HCT116 (cell line): ENCODE data around the gene KIFAP3. TPM values are rescaled to one million over a fixed set of nuclear protein-coding genes. Genes with fewer than 3 reads are reported as not detected.

Experiments
- ATAC-seq: fragments of 200-7000 bp; cut with Tn5 transposase; 2 replicates; pipeline ENCODE4 v1.9.1; 2020; ENCODE audit warnings: mild to moderate bottlenecking, moderate library complexity
- BruUV-seq: library from RNA; stranded (reverse); fragments of 400-500 nt; replicated peaks from 2 replicates; lab custom pipeline; 2021; lab: Mats Ljungman, UMichigan
- CTCF ChIA-PET: fragments of 300-600 bp; sonication (Branson Sonifier 250); formaldehyde crosslinking; loops from one replicate; lab custom pipeline; 2021; ENCODE audit warnings: antibody characterized with exemption; lab: Charles Lee
- POLR2A ChIA-PET: fragments of 300-600, 350-600 bp; sonication (Branson Sonifier 250); formaldehyde crosslinking; loops from one replicate; lab custom pipeline; 2021; ENCODE audit warnings: antibody characterized with exemption; lab: Charles Lee
- RAD21 ChIA-PET, 2 experiments: fragments of 300-600 bp; sonication (Branson Sonifier 250); formaldehyde crosslinking; loops; one replicate each; lab custom pipeline; 2023; ENCODE audit warnings: low total read pairs in 2 of 2; ENCODE audit not compliant: uncharacterized antibody in 2 of 2, unreplicated experiment in 2 of 2, low non-redundant PET in 1 of 2; lab: Charles Lee
- DNase-seq: peaks from one replicate; pipeline ENCODE4 v3.0.0-alpha.2; 2010; ENCODE audit warnings: low read depth, low spot score
- H2AFZ ChIP-seq: fragments of 200-600 bp; shearing (Covaris generic), sonication (generic); 2 replicates; pipeline ENCODE4 v1.6.1; 2017; ENCODE audit warnings: low read depth, mixed run types, mixed read lengths, antibody characterized with exemption, low read length; ENCODE audit not compliant: poor library complexity, severe bottlenecking
- H3K27ac ChIP-seq: 2 replicates; pipeline ENCODE4 v1.5.1; 2012; ENCODE audit warnings: low read depth, low read length
- H3K27me3 ChIP-seq: fragments of 200-600 bp; sonication (generic); 2 replicates; pipeline ENCODE4 v1.6.1; 2016; ENCODE audit warnings: mixed run types, low read length, mixed read lengths; ENCODE audit not compliant: insufficient read depth
- H3K36me3 ChIP-seq, 2 experiments: fragments of 200-500 bp in 1 of 2; fragments of 200-600 bp in 1 of 2; sonication (Bioruptor generic) in 1 of 2; sonication (generic) in 1 of 2; 2 replicates each; pipeline versions ENCODE4 v1.5.1 to v1.6.1; 2014 to 2016; ENCODE audit warnings: low read length in 2 of 2, inconsistent platforms in 1 of 2, mixed read lengths in 1 of 2, mixed run types in 1 of 2; ENCODE audit not compliant: insufficient read depth in 2 of 2, control insufficient read depth in 1 of 2
- H3K4me1 ChIP-seq, 2 experiments: fragments of 200-600 bp in 1 of 2; sonication (generic) in 1 of 2; 2 replicates each; pipeline versions ENCODE4 v1.5.1 to v1.6.1; 2012 to 2017; ENCODE audit warnings: low read length in 2 of 2, inconsistent platforms in 1 of 2, mild to moderate bottlenecking in 1 of 2, mixed read lengths in 1 of 2, mixed run types in 1 of 2, moderate library complexity in 1 of 2; ENCODE audit not compliant: insufficient read depth in 2 of 2, control insufficient read depth in 1 of 2
- H3K4me2 ChIP-seq: fragments of 200-600 bp; sonication (generic); 2 replicates; pipeline ENCODE4 v1.6.1; 2017; ENCODE audit warnings: mixed run types, low read length, mixed read lengths
- H3K4me3 ChIP-seq, 2 experiments: fragments of 200-600 bp in 1 of 2; sonication (generic) in 1 of 2; replicated peaks in 1 of 2; 2 replicates each; pipeline ENCODE4 v1.5.1; 2011 to 2016; ENCODE audit warnings: low read length in 2 of 2, control low read depth in 1 of 2, low read depth in 1 of 2, mild to moderate bottlenecking in 1 of 2, mixed read lengths in 1 of 2, mixed run types in 1 of 2
- H3K79me2 ChIP-seq: fragments of 200-600 bp; sonication (generic); 2 replicates; pipeline ENCODE4 v1.6.1; 2017; ENCODE audit warnings: mild to moderate bottlenecking, mixed run types, low read length, moderate library complexity, mixed read lengths; ENCODE audit not compliant: insufficient read depth
- H3K9ac ChIP-seq: fragments of 200-600 bp; sonication (generic); 2 replicates; pipeline ENCODE4 v1.6.1; 2016; ENCODE audit warnings: low read length, mixed read lengths
- H3K9me2 ChIP-seq: fragments of 200-600 bp; sonication (generic), shearing (Covaris generic); 2 replicates; pipeline ENCODE4 v1.6.1; 2017; ENCODE audit warnings: mixed run types, mild to moderate bottlenecking, moderate library complexity; ENCODE audit not compliant: insufficient read depth
- H3K9me3 ChIP-seq, 2 experiments: fragments of 200-500 bp in 1 of 2; fragments of 200-600 bp in 1 of 2; sonication (Bioruptor generic) in 1 of 2; sonication (generic) in 1 of 2; 2 replicates each; pipeline ENCODE4 v1.6.1; 2014 to 2017; ENCODE audit warnings: low read length in 2 of 2, mixed read lengths in 2 of 2, inconsistent platforms in 1 of 2, low read depth in 1 of 2, mild to moderate bottlenecking in 1 of 2, mixed run types in 1 of 2, moderate library complexity in 1 of 2; ENCODE audit not compliant: control insufficient read depth in 1 of 2, insufficient read depth in 1 of 2
- H4K20me1 ChIP-seq: fragments of 200-600 bp; sonication (generic), shearing (Covaris generic); 2 replicates; pipeline ENCODE4 v1.6.1; 2017; ENCODE audit warnings: mixed run types, mild to moderate bottlenecking, moderate library complexity; ENCODE audit not compliant: insufficient read depth
- ELF1 ChIP-seq: IDR thresholded peaks from 2 replicates; pipeline ENCODE4 v1.6.1; 2012; ENCODE audit warnings: low read depth, borderline replicate concordance
- SRF ChIP-seq: IDR thresholded peaks from 2 replicates; pipeline ENCODE4 v1.6.1; 2012; ENCODE audit warnings: low read depth
- TCF7L2 ChIP-seq: IDR thresholded peaks from 2 replicates; pipeline ENCODE4 v1.7.0; 2011; ENCODE audit warnings: borderline replicate concordance, inconsistent platforms; ENCODE audit not compliant: insufficient read depth, insufficient read length; ENCODE audit errors: extremely low read depth
- intact Hi-C: fragments of 100-400 bp; cut with micrococcal nuclease; formaldehyde crosslinking; loops from 2 replicates; pipeline ENCODE4 v1.10.0; 2022
- total RNA-seq: library from RNA; stranded (reverse); gene quantifications from one replicate; pipeline ENCODE4 v1.2.1, GENCODE V29; 2021; ENCODE audit not compliant: unreplicated experiment
- TF ChIP-seq, protein P1 (sequence below): IDR thresholded peaks from 2 replicates; pipeline ENCODE4 v1.6.1; 2012; ENCODE audit warnings: low read depth
- TF ChIP-seq, protein P2 (sequence below): IDR thresholded peaks from 2 replicates; pipeline ENCODE4 v1.6.1; 2011; ENCODE audit warnings: mild to moderate bottlenecking, low read length, moderate library complexity; ENCODE audit not compliant: insufficient replicate concordance; ENCODE audit errors: extremely low read depth

Gene KIFAP3
- total RNA-seq, 1 experiment from 2014 or later = 10.8 TPM

- TF ChIP-seq, protein P1, sequence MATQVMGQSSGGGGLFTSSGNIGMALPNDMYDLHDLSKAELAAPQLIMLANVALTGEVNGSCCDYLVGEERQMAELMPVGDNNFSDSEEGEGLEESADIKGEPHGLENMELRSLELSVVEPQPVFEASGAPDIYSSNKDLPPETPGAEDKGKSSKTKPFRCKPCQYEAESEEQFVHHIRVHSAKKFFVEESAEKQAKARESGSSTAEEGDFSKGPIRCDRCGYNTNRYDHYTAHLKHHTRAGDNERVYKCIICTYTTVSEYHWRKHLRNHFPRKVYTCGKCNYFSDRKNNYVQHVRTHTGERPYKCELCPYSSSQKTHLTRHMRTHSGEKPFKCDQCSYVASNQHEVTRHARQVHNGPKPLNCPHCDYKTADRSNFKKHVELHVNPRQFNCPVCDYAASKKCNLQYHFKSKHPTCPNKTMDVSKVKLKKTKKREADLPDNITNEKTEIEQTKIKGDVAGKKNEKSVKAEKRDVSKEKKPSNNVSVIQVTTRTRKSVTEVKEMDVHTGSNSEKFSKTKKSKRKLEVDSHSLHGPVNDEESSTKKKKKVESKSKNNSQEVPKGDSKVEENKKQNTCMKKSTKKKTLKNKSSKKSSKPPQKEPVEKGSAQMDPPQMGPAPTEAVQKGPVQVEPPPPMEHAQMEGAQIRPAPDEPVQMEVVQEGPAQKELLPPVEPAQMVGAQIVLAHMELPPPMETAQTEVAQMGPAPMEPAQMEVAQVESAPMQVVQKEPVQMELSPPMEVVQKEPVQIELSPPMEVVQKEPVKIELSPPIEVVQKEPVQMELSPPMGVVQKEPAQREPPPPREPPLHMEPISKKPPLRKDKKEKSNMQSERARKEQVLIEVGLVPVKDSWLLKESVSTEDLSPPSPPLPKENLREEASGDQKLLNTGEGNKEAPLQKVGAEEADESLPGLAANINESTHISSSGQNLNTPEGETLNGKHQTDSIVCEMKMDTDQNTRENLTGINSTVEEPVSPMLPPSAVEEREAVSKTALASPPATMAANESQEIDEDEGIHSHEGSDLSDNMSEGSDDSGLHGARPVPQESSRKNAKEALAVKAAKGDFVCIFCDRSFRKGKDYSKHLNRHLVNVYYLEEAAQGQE = no peak
- TF ChIP-seq TCF7L2 = no peak
- no peak for TF ChIP-seq SRF
- TF ChIP-seq ELF1 = no peak
- TF ChIP-seq, all 23 proteins: peak for 0
Measured at GRCh38 chr1:169933984-169934725, 140.3 kb downstream of the KIFAP3 start (continued).

DNA sequence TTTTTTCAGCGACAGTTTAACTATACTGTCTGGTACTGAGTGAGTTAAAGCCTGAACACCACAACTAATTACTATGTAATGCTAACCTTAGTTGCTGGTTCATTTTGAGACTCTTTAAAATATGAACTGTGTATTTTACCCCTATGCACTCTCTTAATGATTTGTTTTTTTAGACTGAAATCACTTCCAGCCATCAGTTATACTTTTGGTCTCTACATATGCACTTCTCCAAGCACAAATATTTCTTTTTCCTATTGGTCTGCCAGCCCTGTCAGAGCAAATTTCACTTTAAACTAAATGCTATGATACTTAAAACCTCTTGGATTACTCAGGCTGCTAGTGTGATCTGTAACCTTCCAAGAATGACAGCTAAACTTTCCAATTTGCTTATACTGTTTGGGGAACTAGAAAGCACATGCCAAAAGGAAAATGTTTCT is 142.7 kb downstream of the KIFAP3 start:
- Histone ChIP-seq H3K27ac (no peak overlapping the region), H2AFZ (no peak overlapping the region), H3K79me2 (no peaks in the 10 kb centered on the region), H4K20me1 (no peaks in the 10 kb centered on the region), H3K4me3 (no peak overlapping the region), H3K4me2 (no peak overlapping the region), H3K9me2 (no peaks in the 10 kb centered on the region), H3K36me3 (no peaks in the 10 kb centered on the region)
- intact Hi-C loops = no loop called here
- DNase-seq (no peak), ATAC-seq (no peak)
- ChIA-PET POLR2A (no interaction called here), RAD21 (no interaction called here), CTCF (no interaction called here)
- no TSS peak for BruUV-seq
- TF ChIP-seq, protein P2, sequence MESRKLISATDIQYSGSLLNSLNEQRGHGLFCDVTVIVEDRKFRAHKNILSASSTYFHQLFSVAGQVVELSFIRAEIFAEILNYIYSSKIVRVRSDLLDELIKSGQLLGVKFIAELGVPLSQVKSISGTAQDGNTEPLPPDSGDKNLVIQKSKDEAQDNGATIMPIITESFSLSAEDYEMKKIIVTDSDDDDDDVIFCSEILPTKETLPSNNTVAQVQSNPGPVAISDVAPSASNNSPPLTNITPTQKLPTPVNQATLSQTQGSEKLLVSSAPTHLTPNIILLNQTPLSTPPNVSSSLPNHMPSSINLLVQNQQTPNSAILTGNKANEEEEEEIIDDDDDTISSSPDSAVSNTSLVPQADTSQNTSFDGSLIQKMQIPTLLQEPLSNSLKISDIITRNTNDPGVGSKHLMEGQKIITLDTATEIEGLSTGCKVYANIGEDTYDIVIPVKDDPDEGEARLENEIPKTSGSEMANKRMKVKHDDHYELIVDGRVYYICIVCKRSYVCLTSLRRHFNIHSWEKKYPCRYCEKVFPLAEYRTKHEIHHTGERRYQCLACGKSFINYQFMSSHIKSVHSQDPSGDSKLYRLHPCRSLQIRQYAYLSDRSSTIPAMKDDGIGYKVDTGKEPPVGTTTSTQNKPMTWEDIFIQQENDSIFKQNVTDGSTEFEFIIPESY = no peak
- TF ChIP-seq, all 23 proteins: peak for 0
- no peak overlapping the region for H3K9ac ChIP-seq
- no peaks in the 10 kb centered on the region for H3K27me3 ChIP-seq
- no peaks in the 10 kb centered on the region for H3K9me3 ChIP-seq
- H3K4me1 ChIP-seq = peaks cover 6 to 11% of the 10 kb centered on the region in 2 experiments; a peak in 3 of 4 replicates
